Chondrocyte (in vitro differentiated cells): ENCODE data around the gene LHFPL5. TPM values are rescaled to one million over a fixed set of nuclear protein-coding genes. Genes with fewer than 3 reads are reported as not detected.

Source experiments
- DNase-seq: peaks from one replicate; pipeline ENCODE4 v3.0.0; 2021; ENCODE audit warnings: mixed read lengths, low spot score
- H3K27ac Mint-ChIP-seq: one replicate; pipeline ENCODE4 v1.8.0; 2021; ENCODE audit warnings: mild to moderate bottlenecking, moderate library complexity, mixed read lengths; ENCODE audit not compliant: unreplicated experiment
- H3K27me3 Mint-ChIP-seq: 2 replicates; pipeline ENCODE4 v1.8.0; 2021; ENCODE audit warnings: low read depth, mixed read lengths
- H3K36me3 Mint-ChIP-seq: 2 replicates; pipeline ENCODE4 v1.8.0; 2021; ENCODE audit warnings: low read depth, mixed read lengths
- H3K4me1 Mint-ChIP-seq: 2 replicates; pipeline ENCODE4 v1.8.0; 2021; ENCODE audit warnings: low read depth, mild to moderate bottlenecking, mixed read lengths
- H3K4me3 Mint-ChIP-seq: one replicate; pipeline ENCODE4 v1.8.0; 2021; ENCODE audit warnings: mild to moderate bottlenecking, moderate library complexity, mixed read lengths; ENCODE audit not compliant: unreplicated experiment
- H3K9me3 Mint-ChIP-seq: 2 replicates; pipeline ENCODE4 v1.8.0; 2021; ENCODE audit warnings: low read depth, mixed read lengths
- CTCF ChIP-seq: fragments of 200-600 bp; sonication (generic); IDR thresholded peaks from 2 replicates; pipeline ENCODE4 v1.5.0; 2021; ENCODE audit warnings: antibody characterized with exemption, mild to moderate bottlenecking, moderate library complexity
- total RNA-seq: library from RNA; stranded (reverse); gene quantifications from 3 replicates; pipeline ENCODE4 v1.2.1, GENCODE V29; 2021

Gene LHFPL5
- total RNA-seq, 1 donor from 2014 or later = not detected

GRCh38 chr6:35852994-35853393 lies 47.8 kb downstream of the LHFPL5 start:
- peaks cover 7% of the 10 kb centered on the region for H3K9me3 Mint-ChIP-seq
- no peak for DNase-seq
- no peak overlapping the region for H3K27ac Mint-ChIP-seq
- TF ChIP-seq CTCF = no peak
- H3K36me3 Mint-ChIP-seq = peaks cover 25% of the 10 kb centered on the region
- H3K4me1 Mint-ChIP-seq = no peaks in the 10 kb centered on the region
- no peaks in the 10 kb centered on the region for H3K27me3 Mint-ChIP-seq
- no peak overlapping the region for H3K4me3 Mint-ChIP-seq

GRCh38 chr6:35856250-35856649 lies 51.1 kb downstream of the LHFPL5 start:
- no peak overlapping the region for H3K27ac Mint-ChIP-seq
- H3K4me1 Mint-ChIP-seq = no peaks in the 10 kb centered on the region
- no peaks in the 10 kb centered on the region for H3K27me3 Mint-ChIP-seq
- H3K36me3 Mint-ChIP-seq = peaks cover 15% of the 10 kb centered on the region
- DNase-seq = no peak
- no peak for TF ChIP-seq CTCF
- H3K4me3 Mint-ChIP-seq = no peak overlapping the region
- H3K9me3 Mint-ChIP-seq = no peaks in the 10 kb centered on the region

GRCh38 chr6:35857853-35858252 lies 52.7 kb downstream of the LHFPL5 start:
- no peaks in the 10 kb centered on the region for H3K9me3 Mint-ChIP-seq

GRCh38 chr6:35859367-35859766 lies 54.2 kb downstream of the LHFPL5 start:
- H3K4me1 Mint-ChIP-seq = no peaks in the 10 kb centered on the region
- TF ChIP-seq CTCF = no peak
- H3K36me3 Mint-ChIP-seq = peaks cover 19% of the 10 kb centered on the region
- no peak overlapping the region for H3K27ac Mint-ChIP-seq
- no peaks in the 10 kb centered on the region for H3K27me3 Mint-ChIP-seq
- no peak for DNase-seq
- no peaks in the 10 kb centered on the region for H3K9me3 Mint-ChIP-seq
- no peak overlapping the region for H3K4me3 Mint-ChIP-seq

More at GRCh38 chr6:35857853-35858252, 52.7 kb downstream of the LHFPL5 start:
- no peak overlapping the region for H3K4me3 Mint-ChIP-seq
- H3K27me3 Mint-ChIP-seq = no peaks in the 10 kb centered on the region
- H3K27ac Mint-ChIP-seq = no peak overlapping the region
- H3K4me1 Mint-ChIP-seq = no peaks in the 10 kb centered on the region
- no peak for TF ChIP-seq CTCF
- peaks cover 15% of the 10 kb centered on the region for H3K36me3 Mint-ChIP-seq
- DNase-seq = no peak

Other genes starting within 250 kb of the LHFPL5 start
- gene FKBP5, start 116.4 kb upstream of the LHFPL5 start, total RNA-seq = 139 to 237 TPM (median 143 TPM) in 3 replicates
- gene ARMC12, start 68.3 kb upstream of the LHFPL5 start, total RNA-seq = 1.8 to 1.9 TPM (median 1.8 TPM) in 3 replicates
- gene CLPSL2, start 28.8 kb upstream of the LHFPL5 start, total RNA-seq = not detected in 3 replicates
- gene CLPSL1, start 24.3 kb upstream of the LHFPL5 start, total RNA-seq = not detected in 3 replicates
- not detected in 3 replicates for gene CLPS, start 8.0 kb upstream of the LHFPL5 start, total RNA-seq
- 31.2 to 33.0 TPM (median 32.0 TPM) in 3 replicates for gene SRPK1, start 115.7 kb downstream of the LHFPL5 start, total RNA-seq
- gene SLC26A8, start 219.3 kb downstream of the LHFPL5 start, total RNA-seq = 0.15 TPM in 1 of 3 replicates, not detected in the others
- 36.5 to 41.1 TPM (median 36.9 TPM) in 3 replicates for gene MAPK14, start 222.5 kb downstream of the LHFPL5 start, total RNA-seq